Epithelial cell of esophagus (primary cell): ENCODE measurements around the gene MTX1.
"Not testable (repeated sequence)": the region's sequence is repeated elsewhere in the genome, so short reads cannot be mapped to it uniquely, and the experiment has no call there.

ENCODE experiments used
- DNase-seq: peaks from one replicate; pipeline ENCODE4 v3.0.0; 2010; ENCODE audit warnings: low read depth
- H3K4me3 ChIP-seq: 2 replicates; pipeline ENCODE4 v1.5.1; 2011; ENCODE audit warnings: mild to moderate bottlenecking, low read length, control low read depth
- TF ChIP-seq, protein P1 (sequence below): IDR thresholded peaks from 2 replicates; pipeline ENCODE4 v1.5.1; 2011; ENCODE audit warnings: low read depth, mild to moderate bottlenecking, low read length, control low read depth, inconsistent platforms; ENCODE audit not compliant: insufficient read depth; ENCODE audit errors: missing control alignments

Gene MTX1

DNA sequence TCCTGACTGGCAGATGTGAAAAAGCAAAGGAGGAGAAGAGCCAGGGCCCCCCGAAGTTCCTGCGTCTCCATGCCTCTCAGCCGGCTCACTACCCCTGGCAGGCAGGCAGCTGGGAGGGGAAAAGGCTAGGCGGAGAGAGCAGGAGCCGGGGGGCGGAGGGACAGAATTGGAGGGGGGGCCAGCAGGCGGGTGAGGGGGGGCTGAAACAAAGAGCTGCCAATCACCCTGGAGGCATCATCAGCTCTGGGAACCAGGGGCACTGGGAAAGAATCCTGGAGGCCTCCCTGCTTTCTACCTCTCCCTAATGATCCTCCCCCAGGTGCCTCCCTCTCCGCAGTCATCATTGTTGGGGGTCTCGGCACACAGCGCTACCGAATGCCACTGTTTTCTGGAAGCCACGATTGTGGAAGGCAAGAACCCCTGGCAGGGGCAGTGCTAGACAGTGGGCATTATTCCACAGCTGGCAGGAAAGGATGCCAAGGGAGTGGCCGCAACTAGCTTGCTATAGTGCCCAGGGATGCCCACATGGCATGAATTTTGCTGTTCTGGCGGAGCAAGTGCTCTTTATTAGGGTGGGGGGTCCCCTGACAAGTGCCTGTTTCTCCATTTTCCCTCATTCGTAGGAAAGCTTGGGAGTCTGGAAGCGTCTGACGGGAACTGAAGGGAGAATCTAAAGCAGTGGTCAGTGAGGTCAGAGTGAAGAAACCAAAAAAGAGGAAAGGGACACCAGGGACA is 522 bp upstream of the MTX1 start, which contains the start of gene THBS3:
THBS3 (minus strand) TSS at position 92 of the 735 bp plus-strand sequence; CDS start at position 71, 21 bp downstream.
- peak within 1 kb of the TSS; percentile 60 for H3K4me3 ChIP-seq
- DNase-seq = no peak
- TF ChIP-seq, protein P1, sequence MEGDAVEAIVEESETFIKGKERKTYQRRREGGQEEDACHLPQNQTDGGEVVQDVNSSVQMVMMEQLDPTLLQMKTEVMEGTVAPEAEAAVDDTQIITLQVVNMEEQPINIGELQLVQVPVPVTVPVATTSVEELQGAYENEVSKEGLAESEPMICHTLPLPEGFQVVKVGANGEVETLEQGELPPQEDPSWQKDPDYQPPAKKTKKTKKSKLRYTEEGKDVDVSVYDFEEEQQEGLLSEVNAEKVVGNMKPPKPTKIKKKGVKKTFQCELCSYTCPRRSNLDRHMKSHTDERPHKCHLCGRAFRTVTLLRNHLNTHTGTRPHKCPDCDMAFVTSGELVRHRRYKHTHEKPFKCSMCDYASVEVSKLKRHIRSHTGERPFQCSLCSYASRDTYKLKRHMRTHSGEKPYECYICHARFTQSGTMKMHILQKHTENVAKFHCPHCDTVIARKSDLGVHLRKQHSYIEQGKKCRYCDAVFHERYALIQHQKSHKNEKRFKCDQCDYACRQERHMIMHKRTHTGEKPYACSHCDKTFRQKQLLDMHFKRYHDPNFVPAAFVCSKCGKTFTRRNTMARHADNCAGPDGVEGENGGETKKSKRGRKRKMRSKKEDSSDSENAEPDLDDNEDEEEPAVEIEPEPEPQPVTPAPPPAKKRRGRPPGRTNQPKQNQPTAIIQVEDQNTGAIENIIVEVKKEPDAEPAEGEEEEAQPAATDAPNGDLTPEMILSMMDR = no peak

DNA sequence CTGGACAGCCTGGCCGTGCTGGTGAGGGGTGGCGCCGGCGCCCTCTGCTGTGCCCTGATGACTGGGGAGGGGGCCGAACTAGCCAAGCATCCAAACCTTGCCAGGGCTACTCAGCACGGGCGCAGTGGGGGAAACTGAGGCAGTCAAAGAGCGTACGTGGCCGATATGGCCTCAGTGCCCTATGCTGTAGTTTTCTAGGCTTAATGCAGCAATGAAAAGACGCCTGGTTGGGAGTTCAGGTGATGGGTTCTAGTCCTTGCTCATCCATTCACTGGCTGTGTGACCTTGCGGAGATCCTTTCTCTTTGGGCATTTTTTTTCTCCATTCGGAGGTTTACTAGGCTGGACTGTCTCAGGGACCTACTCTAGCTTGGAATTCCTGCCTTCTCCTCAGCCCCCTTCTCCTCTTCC is 822 bp downstream of the MTX1 start:
- TF ChIP-seq, protein P1 = no peak
- H3K4me3 ChIP-seq = peak overlapping the region; percentile 60
- DNase-seq = no peak

DNA sequence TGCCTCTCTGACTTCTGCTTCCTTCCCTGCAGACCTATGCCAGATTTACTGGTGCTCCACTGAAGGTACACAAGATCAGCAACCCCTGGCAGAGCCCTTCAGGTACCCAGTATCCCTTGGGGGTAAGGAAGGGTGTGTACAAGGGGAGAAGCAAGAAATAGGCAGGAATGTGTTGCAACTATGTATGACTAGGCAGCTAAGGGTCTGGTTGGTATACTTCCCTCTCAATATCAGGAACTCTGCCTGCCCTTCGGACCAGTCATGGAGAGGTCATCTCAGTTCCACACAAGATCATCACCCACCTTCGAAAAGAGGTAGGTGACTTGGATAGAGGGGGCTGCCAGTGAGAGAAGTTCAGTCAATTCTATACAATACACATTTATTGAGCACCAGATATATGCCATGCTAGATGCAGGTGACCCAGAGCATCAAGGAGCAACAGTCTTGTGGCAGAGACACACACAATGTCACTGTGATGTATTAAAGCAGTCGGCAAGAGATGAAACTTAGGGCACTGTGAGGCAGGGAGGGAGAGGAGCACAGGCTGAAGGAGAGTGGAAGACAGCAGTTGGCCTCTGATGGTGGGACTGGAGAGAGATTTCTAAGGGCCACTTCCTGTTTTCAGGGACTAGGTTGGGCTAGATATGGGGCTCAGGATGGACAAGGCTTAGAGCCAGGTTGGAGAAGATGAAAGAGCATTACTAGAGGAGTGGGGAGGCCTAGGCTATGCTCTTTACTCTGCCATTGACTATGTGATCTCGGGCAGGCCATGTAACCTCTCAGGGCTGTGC is 2.0 kb downstream of the MTX1 start:
- TF ChIP-seq, protein P1 = no peak
- DNase-seq = no peak
- no peak overlapping the region for H3K4me3 ChIP-seq

DNA sequence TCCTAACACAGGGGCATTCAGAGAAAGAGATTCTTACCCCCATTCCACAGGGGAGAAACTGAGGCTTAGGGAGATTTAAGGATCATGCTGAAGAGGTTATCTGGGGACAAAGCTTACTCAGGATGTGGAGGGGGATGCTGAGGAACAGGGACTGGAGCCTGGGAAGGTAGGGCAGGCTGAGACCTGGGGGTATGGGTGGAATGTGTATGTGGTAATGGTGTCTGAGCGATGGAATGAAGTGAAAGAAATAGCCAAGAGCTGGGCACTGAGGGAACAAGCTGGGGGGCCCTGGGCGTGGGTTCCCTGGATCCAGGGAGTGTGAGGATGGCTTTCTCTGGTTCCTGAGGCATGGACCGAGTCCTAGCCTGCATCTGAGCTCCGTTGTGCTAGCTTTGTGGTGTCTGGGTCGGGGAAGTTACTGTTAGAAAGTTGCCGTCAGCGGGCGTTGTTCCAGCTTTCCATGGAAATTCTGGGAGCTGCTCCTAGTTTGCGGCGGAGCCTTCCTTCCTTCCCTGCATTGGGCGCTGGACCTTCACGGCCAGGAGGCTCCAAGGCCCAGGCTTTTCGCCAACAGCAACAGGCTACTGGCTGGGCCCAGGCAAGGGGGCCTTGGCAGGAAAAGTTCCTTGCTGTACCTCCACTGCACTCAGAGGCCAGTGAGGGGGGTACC is 3.0 kb downstream of the MTX1 start:
- DNase-seq, H3K4me3 ChIP-seq: not testable (repeated sequence)

DNA sequence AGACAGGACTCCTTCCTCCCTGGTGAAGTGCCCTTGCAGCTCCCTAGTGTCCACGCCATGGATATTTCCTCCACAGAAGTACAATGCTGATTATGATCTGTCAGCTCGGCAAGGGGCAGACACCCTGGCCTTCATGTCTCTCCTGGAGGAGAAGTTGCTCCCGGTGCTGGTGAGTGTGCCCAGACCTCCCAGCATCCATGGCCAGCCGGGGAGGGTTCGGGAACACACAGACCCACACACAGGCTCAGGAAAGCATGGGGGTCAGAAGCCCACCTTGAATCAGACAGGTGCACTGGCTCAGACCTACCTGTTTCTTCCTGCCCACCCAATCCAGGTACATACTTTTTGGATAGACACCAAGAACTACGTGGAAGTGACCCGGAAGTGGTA is 3.6 kb downstream of the MTX1 start:
- not testable (repeated sequence) for DNase-seq, H3K4me3 ChIP-seq

DNA sequence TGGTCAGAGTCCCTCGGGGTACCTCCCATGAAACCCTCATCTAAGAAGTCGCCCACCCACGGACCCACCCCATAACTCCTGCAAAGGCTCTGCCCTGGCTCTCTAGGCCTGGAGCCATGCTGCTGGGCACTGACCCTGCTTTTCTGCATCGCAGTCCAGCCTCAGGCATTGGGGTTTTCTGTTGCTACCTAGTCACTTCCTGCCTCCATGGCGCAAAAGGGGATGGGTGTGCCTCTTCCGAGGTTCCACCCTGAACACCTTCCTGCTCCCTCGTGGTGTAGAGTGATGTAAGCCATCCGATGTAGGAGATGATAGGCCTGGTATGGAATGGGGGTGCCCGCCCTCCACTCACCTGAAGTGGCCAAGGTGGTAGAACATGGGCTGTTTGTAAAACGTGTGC is 6.2 kb downstream of the MTX1 start:
- DNase-seq = peak; percentile 52

DNA sequence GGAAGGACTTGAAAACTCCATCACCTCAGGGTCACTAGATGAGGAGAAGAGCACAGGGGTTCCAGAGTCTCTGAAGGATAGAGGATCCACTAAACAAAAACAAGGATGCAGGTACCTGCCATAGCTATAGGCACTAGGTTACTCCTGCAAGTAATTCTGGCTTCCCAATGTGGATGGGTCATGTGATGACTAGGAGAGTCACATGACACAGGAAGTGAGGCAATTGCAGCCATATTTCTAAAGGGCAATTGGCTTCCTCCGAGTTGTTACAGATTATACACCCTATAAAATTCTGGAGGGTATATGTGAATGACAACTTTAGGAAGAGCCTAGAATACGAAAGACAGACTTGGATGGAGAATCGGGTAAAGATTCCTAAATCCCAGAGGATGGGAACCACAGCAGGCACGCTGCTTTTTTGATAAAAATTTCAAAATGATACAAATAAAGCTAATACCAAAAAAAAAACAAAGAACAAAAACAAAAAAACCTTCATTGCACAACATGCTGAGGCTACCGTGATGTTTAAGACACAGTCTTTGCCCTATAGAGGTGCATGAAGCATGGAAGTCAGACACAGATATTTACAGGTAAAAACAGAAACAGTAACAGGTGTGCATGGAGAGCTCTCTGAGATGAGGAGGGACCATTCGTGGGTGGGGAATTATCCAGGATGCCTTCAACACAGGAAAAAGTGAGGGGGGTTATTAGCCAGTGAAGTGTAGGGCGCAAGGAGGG is 10.5 kb downstream of the MTX1 start:
- no peak overlapping the region for H3K4me3 ChIP-seq
- TF ChIP-seq, protein P1 = no peak
- peak; percentile 64 for DNase-seq

More for the DNA sequence above, 6.2 kb downstream of the MTX1 start:
- H3K4me3 ChIP-seq = not testable (repeated sequence)

DNA sequence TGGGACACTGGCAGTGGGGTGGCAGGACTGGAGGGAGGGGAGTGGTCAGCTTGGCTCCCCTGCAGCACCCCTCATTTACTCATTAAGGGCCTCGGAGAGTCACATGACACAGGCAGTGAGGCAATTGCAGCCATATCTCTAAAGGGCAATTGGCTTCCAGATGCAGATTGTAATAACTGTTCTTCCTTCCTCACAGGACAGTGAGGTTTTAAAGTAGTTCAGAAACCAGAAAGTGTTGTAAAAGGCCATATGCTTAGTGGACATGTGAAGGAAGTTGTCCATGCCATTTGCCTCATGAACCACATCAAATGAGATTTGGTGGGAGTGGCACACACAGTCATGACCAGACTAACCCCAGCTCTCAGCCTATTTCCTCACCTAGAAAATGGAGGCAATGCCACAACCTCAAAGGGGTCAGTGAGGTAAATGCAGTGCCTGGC is 11.1 kb downstream of the MTX1 start:
- no peak overlapping the region for H3K4me3 ChIP-seq
- TF ChIP-seq, protein P1 = no peak

DNA sequence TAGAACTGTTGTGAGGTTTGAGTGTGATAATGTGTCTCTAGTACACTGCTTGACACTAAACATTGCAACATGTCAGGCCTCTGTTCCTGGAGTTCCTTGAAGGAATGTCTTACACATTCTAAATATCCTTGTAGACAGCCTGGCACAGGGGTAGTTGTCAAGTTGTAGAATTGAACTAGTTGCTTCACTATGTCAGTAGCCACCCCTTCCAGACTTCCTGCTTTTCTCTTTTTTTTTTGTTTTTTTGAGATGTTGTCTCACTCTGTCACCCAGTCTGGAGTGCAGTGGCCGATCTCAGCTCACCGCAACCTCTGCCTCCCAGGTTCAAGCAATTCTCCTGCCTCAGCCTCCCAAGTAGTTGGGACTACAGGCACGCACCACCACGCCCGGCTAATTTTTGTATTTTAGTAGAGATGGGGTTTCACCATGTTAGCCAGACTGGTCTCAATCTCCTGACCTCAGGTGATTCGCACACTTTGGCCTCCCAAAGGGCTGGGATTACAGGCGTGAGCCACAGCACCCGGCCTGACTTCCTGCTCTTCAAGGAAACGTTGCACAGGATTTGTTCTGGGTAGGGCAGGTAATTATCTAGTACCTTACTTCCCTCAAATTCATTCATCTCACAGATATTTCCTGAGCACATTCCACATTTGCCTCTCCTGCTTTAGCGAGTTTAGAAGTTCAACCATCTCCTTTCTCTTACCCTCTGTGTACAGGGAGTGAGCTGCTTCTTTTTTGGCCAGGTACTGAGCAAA is 11.9 kb downstream of the MTX1 start:
- not testable (repeated sequence) for H3K4me3 ChIP-seq
- DNase-seq = peak; percentile 39

More for the DNA sequence above, 11.1 kb downstream of the MTX1 start:
- no peak for DNase-seq
